Fibroblast of skin of right biceps (primary cell): ENCODE data around the gene USP36.

Source experiments
- DNase-seq: peaks from one replicate; pipeline ENCODE4 v3.0.0-alpha.2; 2013

USP36 gene

DNA sequence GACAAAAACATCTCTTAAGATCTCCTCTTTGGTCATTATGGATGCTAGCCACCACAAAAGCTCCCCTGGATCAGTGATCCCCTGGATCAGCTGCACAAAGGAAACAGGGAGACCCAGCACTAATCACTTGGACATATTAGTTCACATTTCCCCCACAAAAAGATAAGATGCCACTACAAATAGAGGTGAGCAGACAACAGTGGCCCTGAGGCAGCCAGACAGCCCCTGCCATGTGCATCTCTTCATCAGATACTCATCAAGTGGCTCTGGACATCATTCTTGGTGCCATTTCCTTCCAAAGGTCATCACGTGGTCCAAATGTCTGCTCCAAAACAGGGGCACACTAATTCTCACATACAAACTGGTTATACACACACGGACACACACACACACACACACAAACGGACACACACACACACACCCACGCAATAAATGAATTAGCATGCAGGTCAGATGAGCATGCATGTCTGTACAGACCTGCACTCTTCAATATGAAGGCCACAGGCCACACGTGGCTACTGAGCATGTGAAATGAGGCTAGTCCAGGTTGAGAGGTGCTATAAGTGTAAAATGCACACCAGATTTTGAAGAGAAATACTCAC, 4.1 kb downstream of the USP36 start:
- DNase-seq = no peak

- DNase-seq = no peak
Measured at GRCh38 chr17:78834571-78834970, 6.0 kb downstream of the USP36 start.

GRCh38 chr17:78832541-78832810, 8.1 kb downstream of the USP36 start:
- no peak for DNase-seq

DNA sequence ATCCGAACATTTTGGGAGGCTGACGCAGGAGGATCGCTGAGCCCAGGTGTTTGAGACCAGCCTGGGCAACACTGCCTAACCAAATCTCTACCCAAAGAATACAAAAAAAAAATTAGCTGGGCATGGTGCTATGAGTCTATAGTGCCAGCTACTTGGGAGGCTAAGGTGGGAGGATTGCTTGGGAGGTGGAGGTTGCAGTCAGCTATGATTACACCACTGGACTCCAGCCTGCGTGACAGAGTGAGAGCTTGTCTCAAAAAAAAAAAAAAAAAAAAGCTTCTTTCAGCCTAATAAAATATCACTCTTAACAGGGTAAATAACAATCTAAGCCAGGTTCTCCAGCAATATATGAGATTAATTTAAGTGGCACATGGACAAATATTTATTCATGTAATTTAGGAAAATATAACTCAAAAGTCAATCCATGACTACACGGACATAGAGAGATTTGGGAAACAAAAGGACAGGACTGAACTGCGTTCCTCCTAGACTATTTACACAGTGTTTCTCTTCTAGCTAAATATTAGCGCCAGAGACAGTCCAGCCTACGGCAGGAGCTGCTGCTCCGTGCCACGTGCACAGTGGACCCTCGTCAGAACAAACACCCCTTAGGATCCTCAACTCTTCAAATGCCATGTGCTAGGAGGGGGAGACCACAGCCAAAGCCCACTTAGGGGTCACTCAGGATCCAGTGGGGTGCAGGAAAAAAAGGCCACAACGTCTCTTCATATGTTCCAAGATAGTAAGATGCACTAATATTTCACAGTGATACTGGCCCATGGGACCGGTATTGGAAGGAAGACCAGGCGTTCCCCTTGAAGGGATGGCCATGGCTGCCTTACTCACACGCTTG, 8.7 kb downstream of the USP36 start:
- no peak for DNase-seq

DNA sequence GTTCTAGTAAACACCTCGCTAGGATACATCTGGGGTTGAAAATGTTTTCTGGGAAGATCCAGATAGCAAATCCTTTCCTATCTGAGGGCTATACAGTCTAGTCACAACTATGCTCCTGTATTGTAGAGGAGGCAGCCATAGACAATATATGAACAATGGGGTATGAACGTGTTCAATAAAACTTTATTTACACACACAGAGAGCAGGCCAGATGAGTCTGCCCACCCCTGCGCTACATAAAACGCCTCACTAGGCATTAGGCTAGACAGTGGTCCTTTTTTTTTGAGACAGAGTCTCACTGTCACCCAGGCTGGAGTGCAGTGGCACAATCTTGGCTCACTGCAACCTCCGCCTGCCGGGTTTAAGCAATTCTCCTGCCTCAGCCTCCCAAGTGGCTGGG, 11.1 kb downstream of the USP36 start:
- no peak for DNase-seq

- peak; percentile 44 for DNase-seq
Measured at GRCh38 chr17:78828470-78829185, 12.0 kb downstream of the USP36 start.

DNA sequence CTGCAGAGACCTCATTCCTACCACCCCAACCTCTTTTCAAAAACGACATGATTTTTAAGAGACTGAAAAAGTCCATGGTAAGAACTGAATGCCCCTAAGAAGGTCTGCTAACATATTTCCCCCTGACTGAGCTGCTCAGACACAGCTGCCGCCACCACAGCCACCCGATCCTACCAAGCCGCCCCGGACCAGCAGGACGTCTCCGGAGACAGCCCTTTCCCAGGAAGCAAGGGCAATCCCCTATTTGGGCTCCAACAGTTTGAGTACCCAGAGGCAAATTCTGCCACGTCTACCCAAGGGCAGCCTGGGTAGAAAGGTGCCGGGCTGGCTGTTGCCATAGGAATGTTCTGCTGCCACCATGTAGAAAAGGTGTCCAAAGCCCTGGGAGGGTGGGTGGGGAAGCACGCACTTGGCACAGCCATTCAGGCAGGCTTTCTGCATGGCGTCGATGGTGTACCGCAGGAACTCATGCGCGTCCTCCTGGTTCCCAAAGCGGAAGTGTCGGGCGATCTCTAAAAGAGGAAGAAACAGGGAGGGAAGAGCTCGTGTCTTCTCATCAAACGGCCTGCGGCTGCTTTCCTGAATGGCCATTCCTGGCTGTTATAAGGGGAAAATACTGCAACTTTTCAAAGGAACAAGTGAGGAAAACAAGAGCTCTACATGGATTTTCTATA, 13.6 kb downstream of the USP36 start:
- DNase-seq = no peak

GRCh38 chr17:78826421-78826820, 14.2 kb downstream of the USP36 start:
- peak; percentile 12 for DNase-seq

- DNase-seq = no peak
Measured at GRCh38 chr17:78825696-78826095, 14.9 kb downstream of the USP36 start.

GRCh38 chr17:78824240-78824639, 16.4 kb downstream of the USP36 start:
- DNase-seq = no peak

- no peak for DNase-seq
Measured at GRCh38 chr17:78823282-78824046, 17.1 kb downstream of the USP36 start.

DNA sequence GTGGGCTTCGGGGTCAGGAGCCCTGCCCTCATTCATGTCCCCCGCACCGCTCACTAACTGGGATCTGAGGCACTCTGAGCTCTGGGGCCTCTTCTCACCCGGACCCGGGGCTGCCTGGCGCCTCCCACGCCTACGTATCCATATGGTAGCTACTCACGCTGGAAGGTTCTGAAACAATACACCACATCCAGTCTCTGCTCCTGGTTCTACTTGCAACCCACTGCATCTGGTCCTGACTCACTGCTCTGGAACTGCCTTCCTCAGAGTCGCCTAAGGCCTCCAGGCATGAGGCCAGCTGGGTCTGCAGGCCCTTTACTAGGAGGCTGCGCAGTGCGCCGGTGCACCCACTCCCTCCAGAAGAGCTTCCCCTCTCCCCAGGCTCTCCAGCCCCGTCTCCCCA, 18.1 kb downstream of the USP36 start:
- DNase-seq = peak; percentile 74

GRCh38 chr17:78821961-78822360, 18.7 kb downstream of the USP36 start:
- no peak for DNase-seq

- no peak for DNase-seq
Measured at GRCh38 chr17:78820841-78821240, 19.8 kb downstream of the USP36 start.

DNA sequence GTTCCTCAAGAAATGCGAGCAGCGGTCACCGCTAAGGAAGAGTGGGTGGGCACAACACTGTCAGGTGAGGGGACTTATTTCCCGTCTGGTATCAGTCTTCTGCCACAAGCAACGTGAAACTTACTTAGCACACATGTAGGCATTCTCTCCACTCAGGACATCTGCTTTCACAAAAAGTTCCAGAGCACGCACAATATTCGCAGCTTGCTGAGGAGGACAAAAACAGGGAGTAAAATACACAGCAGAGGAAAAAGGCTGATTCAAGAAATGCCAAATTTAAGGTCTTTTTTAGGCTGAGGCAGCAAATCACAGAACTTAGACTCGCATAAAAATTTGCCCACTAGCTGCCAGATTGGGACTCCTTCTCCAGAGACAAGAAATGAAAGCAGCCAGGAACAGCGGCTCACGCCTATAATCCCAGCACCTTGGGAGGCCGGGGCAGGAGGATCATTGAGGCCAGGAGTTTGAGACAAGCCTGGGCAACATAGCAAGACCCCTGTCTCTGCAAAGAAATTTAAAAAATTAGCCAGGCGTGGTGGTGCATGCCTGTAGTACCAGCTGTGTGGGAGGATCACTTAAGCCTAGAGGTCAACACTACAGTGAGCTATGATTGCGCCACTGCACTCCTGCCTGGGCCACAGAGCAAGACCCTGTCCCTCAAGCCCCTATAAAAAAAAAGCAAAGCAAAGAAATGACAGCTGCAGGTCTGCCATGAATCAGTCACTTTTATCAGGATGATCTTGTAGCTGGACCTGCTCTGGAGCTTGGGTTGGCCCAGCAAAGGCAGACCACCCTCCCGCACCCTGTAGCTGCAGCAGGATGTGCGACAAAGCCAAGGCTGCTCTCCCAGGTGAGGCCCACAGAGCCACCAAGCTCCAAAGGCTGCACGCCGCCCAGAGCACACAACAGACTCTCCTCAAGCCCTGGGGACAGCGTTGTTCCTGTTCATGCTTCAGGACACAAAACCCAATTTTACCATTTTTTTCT, 20.5 kb downstream of the USP36 start:
- no peak for DNase-seq

DNA sequence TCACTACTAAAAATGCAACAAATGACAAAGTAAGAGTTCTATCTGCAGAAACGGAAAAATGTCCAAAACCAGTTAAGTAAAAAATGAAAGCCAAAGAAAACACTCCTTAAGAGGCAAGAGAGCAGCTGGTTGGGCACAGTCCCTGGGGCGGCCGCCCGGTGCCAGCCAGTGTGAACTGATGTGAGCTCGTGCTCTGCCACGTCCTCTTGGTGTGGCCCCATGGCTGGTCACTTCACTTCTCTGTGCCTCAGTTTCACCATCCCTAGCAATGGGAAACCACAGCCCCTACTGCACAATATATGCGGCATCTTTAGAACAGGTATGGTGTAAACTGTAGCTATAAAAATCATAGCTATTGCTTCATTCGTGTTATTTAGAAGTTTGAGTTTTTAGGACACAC, 21.2 kb downstream of the USP36 start:
- DNase-seq = no peak

DNA sequence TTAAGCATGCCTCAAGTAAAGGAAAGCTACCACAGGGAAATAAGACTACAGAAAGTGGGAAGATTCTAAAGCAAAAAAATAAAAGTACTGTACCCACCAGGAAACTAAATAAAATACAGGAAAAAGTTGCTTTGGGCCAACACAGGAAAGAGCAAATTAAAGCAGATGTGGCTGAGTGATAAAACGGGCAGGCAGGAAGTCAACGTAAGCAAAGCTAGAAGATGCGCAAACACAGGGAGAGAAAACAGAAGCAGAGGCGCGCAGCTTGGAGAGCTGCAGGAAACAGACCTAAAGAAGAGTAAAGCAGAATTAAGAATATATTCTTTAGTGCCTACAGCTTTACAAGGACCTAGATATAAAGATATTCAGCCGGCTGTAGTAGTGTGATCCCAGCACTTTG, 21.7 kb downstream of the USP36 start:
- no peak for DNase-seq

GRCh38 chr17:78818152-78818846, 22.3 kb downstream of the USP36 start:
- DNase-seq = no peak

- DNase-seq = no peak
Measured at GRCh38 chr17:78817123-78817522, 23.5 kb downstream of the USP36 start.

GRCh38 chr17:78815696-78816095, 24.9 kb downstream of the USP36 start:
- DNase-seq = no peak

DNA sequence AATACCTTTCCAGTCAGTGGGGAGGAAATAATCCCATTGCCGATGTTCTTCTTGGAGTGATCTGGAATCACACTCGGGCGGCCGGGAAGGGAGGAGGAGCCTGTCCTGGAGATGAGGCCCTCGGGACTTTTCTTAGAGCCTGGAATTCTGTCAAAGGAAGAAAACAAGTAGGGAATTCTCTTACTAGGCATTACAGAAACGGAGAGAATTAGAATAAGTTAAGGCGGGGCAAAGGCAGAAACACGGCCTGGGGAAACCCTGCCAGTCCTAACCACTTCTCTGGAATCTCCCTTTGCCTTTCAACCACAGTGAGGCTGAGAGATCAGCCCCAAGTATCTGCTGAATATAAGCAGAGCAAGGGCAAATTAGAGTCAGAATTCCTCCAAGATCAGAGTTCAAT, 27.8 kb downstream of the USP36 start:
- no peak for DNase-seq
